NAMALWA (cell line): Measurements from ENCODE around the gene NCKAP5L.

Experiments used
- DNase-seq: peaks from one replicate; pipeline ENCODE4 v3.0.0-alpha.2; 2015; ENCODE audit warnings: low spot score

Gene NCKAP5L

GRCh38 chr12:49824416-49824815 is 3.8 kb downstream of the NCKAP5L start:
- no peak for DNase-seq

GRCh38 chr12:49823951-49824350 is 4.3 kb downstream of the NCKAP5L start:
- DNase-seq, result no peak

DNA sequence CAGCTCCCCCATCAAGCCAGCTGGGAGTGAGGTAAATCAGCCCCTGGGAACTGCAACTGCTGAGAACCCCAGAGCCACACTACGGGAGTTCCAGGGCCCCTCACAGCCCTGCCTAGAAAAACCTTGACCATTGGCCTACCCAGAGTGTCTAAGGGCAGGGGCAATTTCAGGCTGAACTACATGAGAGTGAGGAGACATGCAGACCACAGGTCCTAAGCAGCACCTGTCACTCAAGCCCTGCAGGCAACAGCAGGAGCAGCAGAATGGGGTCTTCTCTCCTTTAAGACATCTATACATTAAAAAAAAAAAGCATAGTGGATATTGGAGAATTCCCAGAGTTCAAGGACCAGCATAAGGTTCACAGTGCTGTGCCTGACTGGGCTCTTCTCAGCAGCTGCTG is 4.9 kb downstream of the NCKAP5L start:
- DNase-seq, result no peak

DNA sequence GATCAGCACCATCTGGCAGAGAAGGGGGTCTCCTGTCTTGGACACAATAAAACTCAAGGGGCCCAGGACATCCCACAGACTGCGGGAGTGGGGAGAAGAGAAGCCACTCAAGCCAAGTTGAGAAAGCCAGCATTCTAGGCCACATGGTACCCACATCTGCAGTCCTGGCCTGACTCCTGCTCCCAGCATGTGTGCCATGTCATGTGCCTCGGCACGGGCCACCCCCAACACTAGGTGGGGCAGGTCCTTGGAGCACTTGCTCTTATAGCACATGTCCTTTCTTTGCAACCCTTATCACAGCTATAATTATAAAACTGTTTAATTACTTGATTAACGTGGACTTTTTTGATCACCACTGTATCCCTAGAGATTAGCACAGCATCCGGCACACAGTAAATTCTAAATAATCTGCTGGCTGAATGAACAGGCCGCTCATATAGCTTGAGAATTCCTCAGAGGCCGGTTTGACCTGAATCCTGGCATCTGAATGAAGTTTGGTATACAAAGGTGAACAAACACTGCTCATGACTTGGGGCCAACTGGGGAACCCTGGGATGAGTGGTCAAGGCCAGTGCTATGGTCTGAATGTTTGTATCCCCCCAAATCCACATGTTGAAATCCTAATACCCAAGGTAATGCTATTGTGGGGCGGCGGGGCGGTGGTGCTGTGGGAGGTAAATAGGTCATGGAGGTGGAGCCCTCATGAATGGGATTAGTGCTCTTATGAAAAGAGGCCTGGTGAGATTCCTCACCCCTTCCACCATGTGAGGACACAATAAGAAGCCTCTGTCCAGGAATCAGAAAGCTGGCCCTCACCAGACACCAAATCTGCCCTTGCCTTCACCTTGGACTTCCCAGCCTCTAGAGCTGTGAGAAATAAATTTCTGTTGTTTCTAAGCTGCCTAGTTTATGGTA is 6.6 kb downstream of the NCKAP5L start:
- no peak for DNase-seq

GRCh38 chr12:49819786-49820185 is 8.4 kb downstream of the NCKAP5L start:
- no peak for DNase-seq

DNA sequence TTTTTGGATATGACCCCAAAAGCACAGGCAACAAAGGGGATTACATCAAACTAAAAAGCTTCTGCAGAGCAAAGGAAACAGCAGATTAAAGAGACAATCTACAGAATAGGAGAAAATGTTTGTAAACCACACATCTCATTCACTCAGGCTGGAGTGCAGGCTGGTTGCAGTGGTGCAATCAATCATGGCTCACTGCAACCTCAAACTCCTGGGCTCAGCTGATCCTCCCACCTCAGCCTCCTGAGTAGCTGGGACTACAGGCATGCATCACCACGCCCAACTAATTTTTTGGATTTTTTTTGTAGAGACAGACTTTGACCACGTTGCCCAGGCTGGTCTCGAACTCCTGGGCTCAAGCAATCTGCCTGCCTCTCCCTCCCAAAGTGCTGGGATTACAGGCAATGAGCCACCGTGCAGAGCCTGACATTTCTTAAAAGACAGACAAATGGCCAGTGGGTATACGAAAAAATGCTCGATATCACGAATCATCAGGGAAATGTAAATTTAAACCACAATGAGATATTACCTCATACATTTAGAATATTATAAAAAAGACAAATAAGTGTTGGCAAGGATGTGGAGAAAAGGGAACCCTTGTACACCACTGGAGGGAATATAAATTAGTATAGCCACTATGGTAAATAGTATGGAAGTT is 9.8 kb downstream of the NCKAP5L start:
- no peak for DNase-seq

DNA sequence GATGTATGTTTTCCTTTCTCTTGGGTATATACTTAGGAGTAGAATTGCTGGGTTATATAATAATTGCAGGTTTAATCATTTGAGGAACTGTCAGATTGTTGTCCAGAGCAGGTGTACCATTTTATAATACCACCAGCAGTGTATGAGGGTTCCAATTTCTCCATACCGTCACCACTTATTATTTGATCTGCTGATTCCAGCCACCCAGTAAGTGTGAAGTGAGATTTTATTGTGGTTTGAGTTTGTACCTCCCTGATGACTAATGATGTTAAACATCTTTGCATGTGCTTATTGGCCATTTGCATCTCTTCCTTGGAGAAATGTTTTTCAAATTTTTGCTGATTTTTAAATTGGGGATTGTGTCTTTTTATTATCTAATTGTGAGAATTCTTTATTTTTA is 15.1 kb downstream of the NCKAP5L start:
- DNase-seq, result no peak

DNA sequence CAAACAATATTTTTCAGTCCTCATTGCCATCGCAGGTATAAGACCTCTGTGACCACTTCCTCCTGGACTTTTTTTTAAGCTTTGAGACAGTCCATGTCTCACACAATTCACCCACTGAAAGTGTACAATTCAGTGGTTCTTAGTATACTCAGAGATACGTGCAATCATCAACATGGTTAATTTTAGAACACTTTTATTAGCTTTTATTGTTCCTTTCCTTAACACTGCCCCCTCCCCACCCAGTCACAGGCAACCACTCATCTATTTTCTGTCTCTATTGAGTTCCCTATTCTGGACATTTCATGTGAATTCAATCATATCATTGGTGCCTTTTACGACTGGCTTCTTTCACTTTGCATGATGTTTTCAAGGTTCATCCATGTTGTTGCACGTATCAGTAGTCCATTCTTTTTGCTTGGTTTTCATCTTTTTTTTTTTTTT is 16.2 kb downstream of the NCKAP5L start:
- no peak for DNase-seq

DNA sequence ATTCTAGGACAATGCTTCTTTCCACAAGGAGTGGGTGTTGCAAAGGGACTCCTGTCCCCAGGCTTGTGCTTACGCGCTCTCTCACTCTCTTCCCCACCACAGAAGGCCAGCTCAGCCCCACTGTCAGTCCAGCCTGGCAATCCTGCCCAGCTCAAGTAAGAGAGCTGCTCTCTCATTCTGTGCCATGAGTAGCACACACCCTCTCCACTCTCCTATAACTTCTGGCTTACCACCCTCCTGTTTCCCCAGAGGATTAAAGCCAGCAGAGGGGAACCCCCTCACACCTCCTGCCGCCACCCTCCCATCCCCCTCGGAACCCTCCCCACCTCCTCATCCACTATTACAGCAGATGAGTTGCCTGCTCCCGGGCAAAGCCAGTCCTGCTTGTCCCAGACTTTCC is 17.1 kb downstream of the NCKAP5L start:
- no peak for DNase-seq

DNA sequence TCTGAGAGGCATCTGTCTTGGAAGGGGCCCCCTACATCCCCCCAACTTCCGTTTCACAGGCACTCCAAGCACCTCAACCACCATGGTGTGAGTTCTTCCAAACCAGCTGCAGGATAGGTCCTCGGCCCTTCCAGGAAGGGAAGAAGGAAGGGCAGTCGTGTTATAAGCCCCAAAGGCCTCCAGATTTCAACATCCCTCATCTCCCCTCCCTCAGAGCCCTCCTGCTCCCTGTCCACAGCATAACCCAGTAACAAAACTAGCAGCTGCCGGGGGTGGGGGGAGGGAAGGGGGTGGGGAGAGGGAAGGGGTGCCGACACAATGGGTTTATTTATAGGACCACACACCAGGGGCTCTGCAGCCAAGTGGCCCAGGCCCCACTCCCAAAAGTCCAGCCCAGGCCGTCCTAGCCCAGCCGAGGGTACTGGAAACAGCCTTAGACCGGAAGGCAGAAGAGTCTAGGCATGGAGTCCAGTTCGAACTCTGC is 18.3 kb downstream of the NCKAP5L start:
- no peak for DNase-seq

DNA sequence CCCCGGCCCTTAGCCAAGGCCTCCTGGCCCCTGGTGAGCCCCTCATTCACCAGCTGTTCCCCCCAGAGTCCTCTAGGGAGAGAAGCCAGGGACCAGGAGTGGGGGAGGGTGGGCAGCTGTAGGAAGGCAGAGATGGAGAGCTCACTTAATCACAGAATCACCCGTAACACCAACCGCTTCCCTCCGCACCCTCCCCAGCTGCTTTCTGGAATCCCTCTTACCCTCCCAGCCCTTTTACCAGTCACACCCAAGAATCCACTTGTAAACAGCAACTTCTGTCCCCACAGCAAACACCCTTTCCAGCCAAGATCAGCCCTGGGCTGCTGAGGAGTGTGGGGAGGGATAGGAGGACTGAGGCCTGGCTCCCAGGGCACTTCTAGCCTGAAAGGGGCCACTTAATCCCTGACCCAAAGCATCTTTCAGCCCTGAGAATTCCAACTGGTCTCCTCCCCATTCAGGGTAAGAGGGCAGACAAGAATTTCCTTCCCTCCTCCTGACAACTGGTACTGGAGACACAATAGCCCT is 18.8 kb downstream of the NCKAP5L start:
- DNase-seq, result no peak

DNA sequence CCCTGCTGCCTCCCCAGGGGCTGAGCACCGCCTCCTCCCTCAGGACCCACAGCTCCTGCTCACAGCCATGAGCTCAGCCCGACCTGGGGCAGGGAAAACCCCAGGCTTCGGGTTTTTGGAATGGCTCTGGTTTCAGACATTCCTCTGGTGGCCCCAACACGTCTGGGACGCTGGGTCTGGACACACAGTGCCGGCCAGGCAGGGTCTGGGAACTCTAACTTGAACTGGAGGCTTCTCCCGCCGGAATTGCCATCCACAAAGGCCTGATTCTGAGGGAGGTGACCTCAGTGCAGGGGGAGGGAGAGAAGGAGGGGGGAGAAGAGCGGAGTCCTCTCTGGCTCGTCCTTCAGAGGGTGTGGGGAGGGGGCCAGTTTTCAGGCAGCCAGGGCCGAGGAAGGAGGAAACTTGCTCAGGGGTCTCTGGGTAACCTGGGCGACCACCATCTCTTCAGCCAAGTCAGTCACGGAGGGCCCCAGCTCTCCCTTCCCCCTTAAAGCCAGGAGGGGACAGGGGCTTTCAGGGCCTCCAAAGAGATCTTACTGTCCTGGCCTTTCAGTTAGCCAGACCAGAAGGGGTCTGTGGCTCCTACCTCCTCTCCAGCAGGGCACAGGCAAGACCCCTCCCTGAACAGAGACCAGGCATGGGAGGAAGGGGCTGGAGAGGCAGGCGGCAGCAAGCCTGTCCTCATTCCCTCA is 19.4 kb downstream of the NCKAP5L start:
- DNase-seq, result no peak

DNA sequence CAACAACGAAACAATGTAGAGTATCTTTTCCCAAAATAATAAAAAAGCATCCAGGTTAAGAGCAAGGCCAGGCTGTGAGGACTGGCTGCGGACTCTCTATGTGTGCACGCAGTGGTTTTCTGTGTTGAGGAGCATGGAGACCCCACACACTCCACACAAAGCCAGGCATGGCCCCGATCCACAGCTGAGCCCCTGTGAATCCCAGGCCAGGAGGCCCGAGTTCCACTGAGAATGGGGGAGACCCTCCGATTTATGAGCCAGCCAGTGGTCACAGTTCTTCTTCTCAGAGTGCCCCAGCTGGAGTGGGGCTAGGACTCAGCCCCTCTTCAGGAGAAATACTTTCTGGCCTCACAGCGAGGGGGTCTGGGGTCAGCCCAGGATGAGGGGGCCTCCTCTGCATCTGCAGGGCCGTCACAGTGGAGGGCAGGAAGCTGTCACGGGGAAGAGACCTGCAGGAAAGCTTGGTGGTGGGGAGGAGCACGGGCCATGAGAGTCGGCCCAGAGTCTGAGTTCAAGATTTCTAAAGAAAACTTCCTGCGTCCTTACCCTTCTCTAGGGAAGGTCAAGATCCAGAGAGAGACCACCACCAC is 20.1 kb downstream of the NCKAP5L start:
- no peak for DNase-seq

GRCh38 chr12:49806877-49807276 is 21.3 kb downstream of the NCKAP5L start:
- no peak for DNase-seq

GRCh38 chr12:49806321-49806813 is 21.8 kb downstream of the NCKAP5L start:
- no peak for DNase-seq

- no peak for DNase-seq
Measured at GRCh38 chr12:49805409-49805808, 22.8 kb downstream of the NCKAP5L start.

DNA sequence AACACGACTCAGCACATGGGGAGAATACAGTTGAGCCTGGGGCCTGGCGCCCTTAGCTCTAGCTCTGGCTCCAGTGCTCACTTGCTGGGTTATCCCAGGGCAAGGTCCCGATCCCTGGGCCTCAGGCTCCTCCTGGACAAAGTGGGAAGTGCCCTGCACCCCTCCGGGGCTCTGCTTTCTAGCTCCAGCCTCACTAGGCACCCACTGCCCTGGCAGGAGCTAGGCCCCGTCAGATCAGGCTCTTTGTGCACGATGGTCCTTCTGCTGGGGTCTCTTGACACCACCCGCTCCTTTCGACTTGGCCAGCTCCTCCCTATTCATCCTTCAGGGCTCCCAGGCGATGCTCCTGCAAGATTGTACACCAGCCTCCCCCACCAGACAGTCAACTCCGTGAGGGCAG is 23.4 kb downstream of the NCKAP5L start:
- DNase-seq, result no peak

- DNase-seq, result no peak
Measured at GRCh38 chr12:49803693-49804450, 24.3 kb downstream of the NCKAP5L start.

GRCh38 chr12:49801141-49802063 is 26.8 kb downstream of the NCKAP5L start:
- DNase-seq, result no peak
